MCF 10A (cell line): ENCODE measurements around the gene FOXF1. TPM values are rescaled to one million over a fixed set of nuclear protein-coding genes. Genes with fewer than 3 reads are reported as not detected.
A peak's percentile ranks its signal among the peaks of the same experiment; 100 is the strongest.

Experiments
- BruUV-seq: library from RNA; stranded (reverse); fragments of 400-500 nt; replicated peaks from 2 replicates; lab custom pipeline; 2021; lab: Mats Ljungman, UMichigan
- CTCF ChIA-PET: fragments of 300-600 bp; sonication (Branson Sonifier 250); formaldehyde crosslinking; extraction: SDS; loops from one replicate; lab custom pipeline; 2021; ENCODE audit warnings: antibody characterized with exemption, inconsistent platforms; lab: Yijun Ruan, JAX
- POLR2A ChIA-PET: fragments of 300-600, 350-650 bp; sonication (Branson Sonifier 250); formaldehyde crosslinking; extraction: SDS; loops from one replicate; lab custom pipeline; 2020; ENCODE audit warnings: antibody characterized with exemption, inconsistent platforms; lab: Yijun Ruan, JAX
- DNase-seq: peaks from one replicate; pipeline ENCODE4 v3.0.0-alpha.2; 2018; ENCODE audit not compliant: unreplicated experiment
- H3K27ac Mint-ChIP-seq: one replicate; pipeline ENCODE4 v1.8.0; 2022; ENCODE audit warnings: mild to moderate bottlenecking, low read depth, mixed read lengths; ENCODE audit not compliant: unreplicated experiment
- H3K27me3 Mint-ChIP-seq: one replicate; pipeline ENCODE4 v1.8.0; 2022; ENCODE audit warnings: mixed read lengths; ENCODE audit not compliant: insufficient read depth, unreplicated experiment
- H3K36me3 Mint-ChIP-seq: one replicate; pipeline ENCODE4 v1.8.0; 2022; ENCODE audit warnings: mild to moderate bottlenecking, moderate library complexity, mixed read lengths; ENCODE audit not compliant: insufficient read depth, unreplicated experiment
- H3K4me1 Mint-ChIP-seq: one replicate; pipeline ENCODE4 v1.8.0; 2022; ENCODE audit warnings: mixed read lengths; ENCODE audit not compliant: insufficient read depth, unreplicated experiment
- H3K4me3 Mint-ChIP-seq: one replicate; pipeline ENCODE4 v1.8.0; 2022; ENCODE audit warnings: mild to moderate bottlenecking, moderate library complexity, mixed read lengths; ENCODE audit not compliant: unreplicated experiment
- H3K9me3 Mint-ChIP-seq: one replicate; pipeline ENCODE4 v1.8.0; 2022; ENCODE audit warnings: mixed read lengths; ENCODE audit not compliant: unreplicated experiment
- CTCF ChIP-seq: fragments of 200-600 bp; IDR thresholded peaks from one replicate; pipeline ENCODE4 v1.8.0; 2022; ENCODE audit warnings: antibody characterized with exemption, mild to moderate bottlenecking; ENCODE audit not compliant: unreplicated experiment
- intact Hi-C: fragments of 100-400 bp; cut with micrococcal nuclease; formaldehyde crosslinking; loops from 2 replicates; pipeline ENCODE4 v1.14.1; 2022
- total RNA-seq: library from RNA; stranded (reverse); gene quantifications from 2 replicates; pipeline ENCODE4 v1.2.3, GENCODE V29; 2022

FOXF1 gene
- total RNA-seq, 1 experiment from 2014 or later = not detected

GRCh38 chr16:86549076-86549892 is 39.0 kb downstream of the FOXF1 start:
- ChIA-PET CTCF (interaction anchor here (0.9 kb wide), 1 partner anchor 30 kb away, joined by 3 read pairs; no protein-coding TSS in a partner anchor), POLR2A (no interaction called here)
- H3K4me1 Mint-ChIP-seq = no peaks in the 10 kb centered on the region
- no peak for TF ChIP-seq CTCF
- intact Hi-C loops = no loop called here
- H3K27me3 Mint-ChIP-seq = no peaks in the 10 kb centered on the region
- peaks cover 30% of the 10 kb centered on the region for H3K36me3 Mint-ChIP-seq
- H3K9me3 Mint-ChIP-seq = no peaks in the 10 kb centered on the region
- no TSS peak for BruUV-seq
- no peak for DNase-seq
- no peak overlapping the region for H3K4me3 Mint-ChIP-seq
- no peak overlapping the region for H3K27ac Mint-ChIP-seq

GRCh38 chr16:86549893-86550190 is 39.5 kb downstream of the FOXF1 start:
- H3K9me3 Mint-ChIP-seq = no peaks in the 10 kb centered on the region

GRCh38 chr16:86550281-86550680 is 40.0 kb downstream of the FOXF1 start:
- DNase-seq = no peak
- Mint-ChIP-seq H3K4me1 (no peaks in the 10 kb centered on the region), H3K27me3 (no peaks in the 10 kb centered on the region), H3K36me3 (peaks cover 32% of the 10 kb centered on the region), H3K27ac (no peak overlapping the region), H3K4me3 (no peak overlapping the region), H3K9me3 (no peaks in the 10 kb centered on the region)
- TF ChIP-seq CTCF = no peak
- CTCF ChIA-PET = interaction anchor here (1.2 kb wide), 1 partner anchor 17 kb away, joined by 4 read pairs; no protein-coding TSS in a partner anchor
- intact Hi-C loops = no loop called here
- POLR2A ChIA-PET = no interaction called here
- no TSS peak for BruUV-seq

More at GRCh38 chr16:86549893-86550190, 39.5 kb downstream of the FOXF1 start:
- no peak overlapping the region for H3K27ac Mint-ChIP-seq
- no peak for TF ChIP-seq CTCF
- ChIA-PET POLR2A (no interaction called here), CTCF (interaction anchor here (0.9 kb wide), 1 partner anchor 30 kb away, joined by 3 read pairs; no protein-coding TSS in a partner anchor)
- peaks cover 32% of the 10 kb centered on the region for H3K36me3 Mint-ChIP-seq
- intact Hi-C loops = no loop called here
- H3K27me3 Mint-ChIP-seq = no peaks in the 10 kb centered on the region
- BruUV-seq = no TSS peak
- no peak for DNase-seq
- no peaks in the 10 kb centered on the region for H3K4me1 Mint-ChIP-seq
- H3K4me3 Mint-ChIP-seq = no peak overlapping the region

DNA sequence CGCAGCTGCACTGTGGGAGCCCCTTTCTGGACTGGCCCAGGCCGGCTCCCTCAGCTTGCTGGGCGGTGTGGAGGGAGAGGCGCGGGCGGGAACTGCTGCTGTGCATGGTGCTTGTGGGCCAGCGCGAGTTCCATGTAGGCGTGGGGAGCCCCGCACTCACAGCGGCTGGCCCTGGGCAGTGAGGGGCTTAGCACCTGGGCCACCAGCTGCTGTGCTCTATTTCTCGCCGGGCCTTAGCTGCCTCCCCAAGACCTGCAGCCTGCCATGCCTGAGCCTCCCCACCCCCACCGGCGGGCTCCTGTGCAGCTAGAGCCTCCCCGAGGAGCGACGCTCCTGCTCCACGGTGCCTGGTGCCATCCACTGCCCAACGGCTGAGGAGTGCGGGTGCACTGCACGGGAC is 43.0 kb downstream of the FOXF1 start:
- TF ChIP-seq CTCF = no peak
- Mint-ChIP-seq H3K27me3 (no peaks in the 10 kb centered on the region), H3K9me3 (no peaks in the 10 kb centered on the region), H3K36me3 (peaks cover 13% of the 10 kb centered on the region), H3K4me3 (peak overlapping the region; percentile 95), H3K4me1 (no peaks in the 10 kb centered on the region), H3K27ac (no peak overlapping the region)
- BruUV-seq = no TSS peak
- intact Hi-C loops = no loop called here
- CTCF ChIA-PET = interaction anchor here (0.6 kb wide), 1 partner anchor 117 kb away, joined by 3 read pairs; no protein-coding TSS in a partner anchor
- POLR2A ChIA-PET = interaction anchor here (0.7 kb wide), 1 partner anchor 722 kb away, joined by 3 read pairs; no protein-coding TSS in a partner anchor
- no peak for DNase-seq
